GM03348 (cell line): Measurements from ENCODE around the gene ATXN7L3.
A peak's percentile ranks its signal among the peaks of the same experiment; 100 is the strongest.
"Not testable (repeated sequence)": the region's sequence is repeated elsewhere in the genome, so short reads cannot be mapped to it uniquely, and the experiment has no call there.

Source experiments
- DNase-seq: peaks from one replicate; pipeline ENCODE4 v3.0.0; 2012; ENCODE audit warnings: low spot score

The ATXN7L3 gene

GRCh38 chr17:44174427-44174826 is 25.3 kb downstream of the ATXN7L3 start:
- no peak for DNase-seq

GRCh38 chr17:44171931-44172455 is 27.7 kb downstream of the ATXN7L3 start:
- DNase-seq, result no peak

GRCh38 chr17:44170499-44171201 is 29.0 kb downstream of the ATXN7L3 start, which contains the start of gene ASB16:
ASB16 (plus strand) TSS chr17:44170704; CDS start chr17:44170790, 86 bp downstream.
- DNase-seq, result peak; percentile 42

GRCh38 chr17:44170135-44170498 is 29.6 kb downstream of the ATXN7L3 start:
- no peak for DNase-seq

- no peak for DNase-seq
These were observed 32.4 kb downstream of the ATXN7L3 start for GRCh38 chr17:44167181-44167861.

- DNase-seq, result no peak
These were observed 35.2 kb downstream of the ATXN7L3 start for GRCh38 chr17:44164476-44164875.

- DNase-seq, result no peak
These were observed 40.0 kb downstream of the ATXN7L3 start for GRCh38 chr17:44159519-44160210.

GRCh38 chr17:44155488-44155887 is 44.2 kb downstream of the ATXN7L3 start:
- no peak for DNase-seq

- DNase-seq, result no peak
These were observed 46.8 kb downstream of the ATXN7L3 start for GRCh38 chr17:44152875-44153274.

GRCh38 chr17:44149750-44150329 is 49.8 kb downstream of the ATXN7L3 start:
- no peak for DNase-seq

- not testable (repeated sequence) for DNase-seq
These were observed 50.6 kb downstream of the ATXN7L3 start for GRCh38 chr17:44149066-44149465.

GRCh38 chr17:44147812-44148211 is 51.9 kb downstream of the ATXN7L3 start:
- DNase-seq, result no peak

GRCh38 chr17:44146375-44147346 is 53.0 kb downstream of the ATXN7L3 start:
- DNase-seq, result no peak

- DNase-seq, result no peak
These were observed 54.5 kb downstream of the ATXN7L3 start for GRCh38 chr17:44144966-44145739.

- not testable (repeated sequence) for DNase-seq
These were observed 55.8 kb downstream of the ATXN7L3 start for GRCh38 chr17:44143921-44144320.
